ENCODE data around the gene FAM210B. TPM values are rescaled to one million over a fixed set of nuclear protein-coding genes. Genes with fewer than 3 reads are reported as not detected.
"Not testable (repeated sequence)": the region's sequence is repeated elsewhere in the genome, so short reads cannot be mapped to it uniquely, and the experiment has no call there.

Gene FAM210B
- total RNA-seq, 2 experiments from 2014 or later: 7.5 to 8.2 TPM

GRCh38 chr20:56385130-56385529 lies 26.4 kb downstream of the FAM210B start:
- no peak overlapping the region for H3K4me3 Mint-ChIP-seq
- no peak overlapping the region for H3K27ac Mint-ChIP-seq
- H3K9me3 Mint-ChIP-seq: no peaks in the 10 kb centered on the region
- intact Hi-C loops (cut with micrococcal nuclease): no loop called here
- CTCF ChIA-PET: no interaction called here
- no peak for DNase-seq
- H3K27me3 Mint-ChIP-seq (ENCODE audit: low read depth): no peaks in the 10 kb centered on the region
- H3K36me3 Mint-ChIP-seq (ENCODE audit: low read depth): peaks cover 65% of the 10 kb centered on the region
- H3K4me1 Mint-ChIP-seq (ENCODE audit: low read depth): peaks cover 3% of the 10 kb centered on the region

GRCh38 chr20:56386219-56386618 lies 27.4 kb downstream of the FAM210B start:
- Mint-ChIP-seq H3K27me3 (ENCODE audit: low read depth) (no peaks in the 10 kb centered on the region), H3K4me1 (ENCODE audit: low read depth) (peaks cover 7% of the 10 kb centered on the region), H3K4me3 (no peak overlapping the region), H3K9me3 (no peaks in the 10 kb centered on the region), H3K36me3 (ENCODE audit: low read depth) (peaks cover 62% of the 10 kb centered on the region), H3K27ac (no peak overlapping the region)
- CTCF ChIA-PET: no interaction called here
- intact Hi-C loops (cut with micrococcal nuclease): no loop called here
- DNase-seq: no peak

- peaks cover 61% of the 10 kb centered on the region for H3K36me3 Mint-ChIP-seq (ENCODE audit: low read depth)
- no peak overlapping the region for H3K4me3 Mint-ChIP-seq
- no peak for DNase-seq
- no peaks in the 10 kb centered on the region for H3K9me3 Mint-ChIP-seq
- intact Hi-C loops (cut with micrococcal nuclease): no loop called here
- H3K27me3 Mint-ChIP-seq (ENCODE audit: low read depth): no peaks in the 10 kb centered on the region
- CTCF ChIA-PET: no interaction called here
- no peak overlapping the region for H3K27ac Mint-ChIP-seq
- peaks cover 16% of the 10 kb centered on the region for H3K4me1 Mint-ChIP-seq (ENCODE audit: low read depth)
Observed at GRCh38 chr20:56388882-56389281, 30.1 kb downstream of the FAM210B start.

- Mint-ChIP-seq H3K4me1 (ENCODE audit: low read depth) (peaks cover 21% of the 10 kb centered on the region), H3K27me3 (ENCODE audit: low read depth) (no peaks in the 10 kb centered on the region), H3K4me3 (peak overlapping the region; percentile 16), H3K9me3 (no peaks in the 10 kb centered on the region), H3K27ac (no peak overlapping the region), H3K36me3 (ENCODE audit: low read depth) (peaks cover 59% of the 10 kb centered on the region)
- intact Hi-C loops (cut with micrococcal nuclease): no loop called here
- DNase-seq: no peak
- CTCF ChIA-PET: no interaction called here
Observed at GRCh38 chr20:56389807-56390206, 31.0 kb downstream of the FAM210B start.

- intact Hi-C loops (cut with micrococcal nuclease); CTCF ChIA-PET; H3K4me3 Mint-ChIP-seq; H3K9me3 Mint-ChIP-seq; DNase-seq; H3K27ac Mint-ChIP-seq; H3K27me3 Mint-ChIP-seq (ENCODE audit: low read depth): not testable (repeated sequence)
- Mint-ChIP-seq H3K4me1 (ENCODE audit: low read depth) (peaks cover 27% of the 10 kb centered on the region), H3K36me3 (ENCODE audit: low read depth) (peaks cover 62% of the 10 kb centered on the region)
Observed at GRCh38 chr20:56390396-56390795, 31.6 kb downstream of the FAM210B start.

- Mint-ChIP-seq H3K4me1 (ENCODE audit: low read depth) (peaks cover 31% of the 10 kb centered on the region), H3K36me3 (ENCODE audit: low read depth) (peaks cover 62% of the 10 kb centered on the region), H3K27ac (no peak overlapping the region)
Observed at GRCh38 chr20:56391037-56391436, 32.3 kb downstream of the FAM210B start.

GRCh38 chr20:56391596-56392131 lies 32.9 kb downstream of the FAM210B start:
- Mint-ChIP-seq H3K4me1 (ENCODE audit: low read depth) (peaks cover 31% of the 10 kb centered on the region), H3K36me3 (ENCODE audit: low read depth) (peaks cover 57% of the 10 kb centered on the region), H3K9me3 (no peaks in the 10 kb centered on the region), H3K27ac (no peak overlapping the region), H3K27me3 (ENCODE audit: low read depth) (no peaks in the 10 kb centered on the region), H3K4me3 (no peak overlapping the region)
- intact Hi-C loops (cut with micrococcal nuclease): loop anchor here (1.0 kb wide), 5 partner anchors 21 to 125 kb away; partner anchors contain the start of genes CASS4, FAM210B and RTF2
- CTCF ChIA-PET: interaction anchor here (0.7 to 1.2 kb wide), 3 partner anchors 21 to 101 kb away, joined by 3 to 4 read pairs (median 4); partner anchors contain the start of gene CASS4
- no peak for DNase-seq

More at GRCh38 chr20:56391037-56391436, 32.3 kb downstream of the FAM210B start:
- intact Hi-C loops (cut with micrococcal nuclease): no loop called here
- H3K27me3 Mint-ChIP-seq (ENCODE audit: low read depth): no peaks in the 10 kb centered on the region
- H3K4me3 Mint-ChIP-seq: no peak overlapping the region
- CTCF ChIA-PET: interaction anchor here (1.2 kb wide), 1 partner anchor 21 kb away, joined by 4 read pairs; the partner anchor contains the start of gene CASS4
- no peaks in the 10 kb centered on the region for H3K9me3 Mint-ChIP-seq
- DNase-seq: no peak

GRCh38 chr20:56392132-56392880 lies 33.5 kb downstream of the FAM210B start, which contains the start of the genes AURKA and CSTF1:
Gene AURKA, minus strand, starts transcription at chr20:56392215. Its CDS starts 4,018 bp downstream, at chr20:56388197.
Gene CSTF1, plus strand, starts transcription at chr20:56392645. Its CDS starts 2,908 bp downstream, at chr20:56395553.
- Mint-ChIP-seq H3K9me3 (no peaks in the 10 kb centered on the region), H3K27ac (no peak within 1 kb of the TSS), H3K4me1 (ENCODE audit: low read depth) (peaks cover 31% of the 10 kb centered on the region), H3K4me3 (no peak within 1 kb of the TSS), H3K27me3 (ENCODE audit: low read depth) (no peaks in the 10 kb centered on the region), H3K36me3 (ENCODE audit: low read depth) (peaks cover 59% of the 10 kb centered on the region)
- CTCF ChIA-PET: interaction anchor here (0.7 to 1.2 kb wide), 4 partner anchors 20 to 101 kb away, joined by 3 to 4 read pairs (median 4); partner anchors contain the start of gene CASS4
- peak; percentile 100 for DNase-seq
- intact Hi-C loops (cut with micrococcal nuclease): loop anchor here (1.0 kb wide), 5 partner anchors 20 to 124 kb away; partner anchors contain the start of genes CASS4, FAM210B and RTF2

GRCh38 chr20:56392881-56393482 lies 34.2 kb downstream of the FAM210B start:
- H3K4me3 Mint-ChIP-seq: no peak overlapping the region
- peaks cover 34% of the 10 kb centered on the region for H3K4me1 Mint-ChIP-seq (ENCODE audit: low read depth)
- no peak overlapping the region for H3K27ac Mint-ChIP-seq
- CTCF ChIA-PET: interaction anchor here (0.9 to 1.1 kb wide), 3 partner anchors 19 to 71 kb away, joined by 3 to 4 read pairs (median 3); partner anchors contain the start of gene CASS4
- intact Hi-C loops (cut with micrococcal nuclease): loop anchor here (1.0 kb wide), 5 partner anchors 19 to 123 kb away; partner anchors contain the start of genes CASS4, FAM210B and RTF2
- H3K27me3 Mint-ChIP-seq (ENCODE audit: low read depth): no peaks in the 10 kb centered on the region
- DNase-seq: peak; percentile 32
- H3K9me3 Mint-ChIP-seq: no peaks in the 10 kb centered on the region
- peaks cover 58% of the 10 kb centered on the region for H3K36me3 Mint-ChIP-seq (ENCODE audit: low read depth)

- DNase-seq: no peak
- Mint-ChIP-seq H3K36me3 (ENCODE audit: low read depth) (peaks cover 57% of the 10 kb centered on the region), H3K4me1 (ENCODE audit: low read depth) (peaks cover 34% of the 10 kb centered on the region), H3K27me3 (ENCODE audit: low read depth) (no peaks in the 10 kb centered on the region), H3K9me3 (no peaks in the 10 kb centered on the region), H3K4me3 (no peak overlapping the region), H3K27ac (no peak overlapping the region)
- intact Hi-C loops (cut with micrococcal nuclease): no loop called here
- CTCF ChIA-PET: interaction anchor here (0.9 to 1.1 kb wide), 2 partner anchors 18 to 44 kb away, joined by 3 read pairs; partner anchors contain the start of gene CASS4
Observed at GRCh38 chr20:56393653-56394052, 34.9 kb downstream of the FAM210B start.

GRCh38 chr20:56395166-56395565 lies 36.4 kb downstream of the FAM210B start:
- Mint-ChIP-seq H3K9me3 (no peaks in the 10 kb centered on the region), H3K27me3 (ENCODE audit: low read depth) (no peaks in the 10 kb centered on the region), H3K4me3 (no peak overlapping the region), H3K27ac (no peak overlapping the region), H3K36me3 (ENCODE audit: low read depth) (peaks cover 55% of the 10 kb centered on the region), H3K4me1 (ENCODE audit: low read depth) (peaks cover 40% of the 10 kb centered on the region)
- intact Hi-C loops (cut with micrococcal nuclease): no loop called here
- no peak for DNase-seq
- CTCF ChIA-PET: interaction anchor here (0.7 to 1.3 kb wide), 3 partner anchors 18 to 44 kb away, joined by 3 to 4 read pairs (median 3); no protein-coding TSS in a partner anchor
